T-cell (primary cell): ENCODE measurements around the gene SUCLG1. TPM values are rescaled to one million over a fixed set of nuclear protein-coding genes. Genes with fewer than 3 reads are reported as not detected.

Source experiments
- ATAC-seq, 4 experiments: fragments of 200-7000 bp in 3 of 4; fragments of 150-1000 bp in 1 of 4; cut with Tn5 transposase; replicated peaks in 1 of 4; 1 replicate in 3 of 4; 2 replicates in 1 of 4; pipeline ENCODE4 v1.10.0; 2021; ENCODE audit warnings: moderate library complexity in 3 of 4, mild to moderate bottlenecking in 2 of 4, moderate number of reproducible peaks in 1 of 4
- CTCF ChIA-PET, 2 donors: fragments of 300-600 bp; sonication (Branson Sonifier 250); formaldehyde crosslinking; loops; one replicate each; lab custom pipeline; 2022; ENCODE audit warnings: antibody characterized with exemption in 2 of 2; lab: Charles Lee
- POLR2A ChIA-PET, 2 donors: fragments of 300-600 bp; sonication (Branson Sonifier 250); formaldehyde crosslinking; loops; one replicate each; lab custom pipeline; 2022; ENCODE audit warnings: antibody characterized with exemption in 2 of 2; lab: Charles Lee
- DNase-seq, 35 experiments: peaks; one replicate each; pipeline versions ENCODE4 v3.0.0 to v3.0.0-alpha.2; 2013 to 2023
- H3K27ac ChIP-seq: one replicate; pipeline ENCODE4 v1.5.1; 2013; ENCODE audit warnings: low read length
- H3K27me3 ChIP-seq, 2 experiments: replicated peaks in 1 of 2; 1 replicate in 1 of 2; 2 replicates in 1 of 2; pipeline versions ENCODE4 v1.6.1 to v1.7.0; 2013; ENCODE audit warnings: low read length in 1 of 2, mixed read lengths in 1 of 2; ENCODE audit not compliant: control insufficient read depth in 2 of 2, insufficient read depth in 2 of 2; ENCODE audit errors: extremely low read depth in 1 of 2
- H3K36me3 ChIP-seq, 2 donors: 1 replicate in 1 of 2; 2 replicates in 1 of 2; pipeline versions ENCODE4 v1.6.1 to v1.7.0; 2013; ENCODE audit warnings: low read length in 1 of 2; ENCODE audit not compliant: control insufficient read depth in 2 of 2, insufficient read depth in 1 of 2; ENCODE audit errors: extremely low read depth in 1 of 2
- H3K4me1 ChIP-seq, 2 experiments: 1 replicate in 1 of 2; 2 replicates in 1 of 2; pipeline versions ENCODE4 v1.6.1 to v1.7.0; 2013; ENCODE audit warnings: low read length in 2 of 2, mixed read lengths in 1 of 2; ENCODE audit not compliant: insufficient read depth in 2 of 2, control insufficient read depth in 1 of 2; ENCODE audit errors: extremely low read depth in 1 of 2
- H3K4me3 ChIP-seq, 2 donors: 1 replicate in 1 of 2; 2 replicates in 1 of 2; pipeline versions ENCODE4 v1.5.1 to v1.7.0; 2013; ENCODE audit warnings: mild to moderate bottlenecking in 2 of 2, low read length in 1 of 2, moderate library complexity in 1 of 2; ENCODE audit not compliant: control insufficient read depth in 1 of 2; ENCODE audit errors: extremely low read depth in 1 of 2
- H3K9me3 ChIP-seq: 2 replicates; pipeline ENCODE4 v1.7.0; 2013
- H3K27ac Mint-ChIP-seq, 2 donors: one replicate each; pipeline ENCODE4 v1.8.0; 2020 to 2021; ENCODE audit warnings: mild to moderate bottlenecking in 2 of 2, mixed read lengths in 2 of 2
- H3K27me3 Mint-ChIP-seq, 2 donors: one replicate each; pipeline ENCODE4 v1.8.0; 2021 to 2022; ENCODE audit warnings: mixed read lengths in 2 of 2
- H3K36me3 Mint-ChIP-seq: one replicate; pipeline ENCODE4 v1.8.0; 2021; ENCODE audit warnings: mixed read lengths
- H3K4me1 Mint-ChIP-seq, 3 donors: one replicate each; pipeline ENCODE4 v1.8.0; 2020 to 2022; ENCODE audit warnings: mixed read lengths in 3 of 3, mild to moderate bottlenecking in 1 of 3
- H3K4me3 Mint-ChIP-seq, 3 donors: one replicate each; pipeline ENCODE4 v1.8.0; 2020 to 2022; ENCODE audit warnings: mild to moderate bottlenecking in 3 of 3, mixed read lengths in 3 of 3, moderate library complexity in 3 of 3
- H3K9me3 Mint-ChIP-seq, 3 donors: one replicate each; pipeline ENCODE4 v1.8.0; 2020 to 2022; ENCODE audit warnings: mixed read lengths in 3 of 3
- WGBS: methylation state at CpG from one replicate; pipeline ENCODE4 v1.1.5; 2013; ENCODE audit warnings: missing lambda C conversion rate; ENCODE audit not compliant: insufficient coverage; 5-methylcytosine and 5-hydroxymethylcytosine counted together
- total RNA-seq, 35 experiments: library from RNA in 6 of 35; stranded (reverse) in 6 of 35; fragments of 120-200 nt in 1 of 35; gene quantifications; one replicate each; pipeline versions ENCODE4 v1.2.1 to v1.2.4 and lab custom pipeline; 2013 to 2026

SUCLG1 gene
- total RNA-seq, 5 donors from 2014 or later (not counting 1 experiment from before 2014, with no cell fraction given): 38.9 to 49.3 (median 46.9) TPM

DNA sequence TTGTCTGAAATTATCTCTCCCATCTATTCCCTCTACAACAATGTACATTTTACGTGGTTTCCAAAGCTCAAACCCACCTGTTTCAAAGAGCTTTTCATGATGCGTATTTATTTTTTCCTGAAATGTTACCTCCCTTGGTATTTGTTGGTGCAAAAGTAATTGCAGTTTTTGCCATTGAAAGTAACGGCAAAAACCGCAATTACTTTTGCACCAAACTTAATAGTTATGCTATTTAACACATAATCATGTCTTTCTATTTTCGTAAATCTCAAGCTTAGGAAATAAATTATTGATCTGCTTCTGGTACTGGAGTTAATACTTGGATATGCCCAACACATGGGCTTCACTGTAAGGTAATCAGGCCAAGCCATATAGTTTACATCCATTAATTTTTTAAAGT, 85.2 kb downstream of the SUCLG1 start:
- Mint-ChIP-seq H3K4me1 (no peaks in the 10 kb centered on the region), H3K9me3 (peaks cover 0 to 3% (median 0%) of the 10 kb centered on the region in 3 donors), H3K36me3 (peaks cover 3% of the 10 kb centered on the region), H3K27ac (no peak overlapping the region), H3K27me3 (peaks cover 21 to 29% of the 10 kb centered on the region in 2 donors), H3K4me3 (no peak overlapping the region)
- Histone ChIP-seq H3K27ac (no peak overlapping the region), H3K4me3 (no peak overlapping the region), H3K36me3 (no peaks in the 10 kb centered on the region), H3K27me3 (peaks cover 0 to 2% of the 10 kb centered on the region in 2 experiments), H3K9me3 (no peaks in the 10 kb centered on the region), H3K4me1 (no peaks in the 10 kb centered on the region)
- no peak for ATAC-seq
- DNase-seq: no peak
- WGBS: no CpG with 5 or more reads among the region's 5 CpGs
- ChIA-PET POLR2A (no interaction called here), CTCF (interaction anchor here (0.6 to 1.0 kb wide), 2 partner anchors 60 to 1711 kb away, joined by 3 read pairs; no protein-coding TSS in a partner anchor)

Other genes starting within 250 kb of the SUCLG1 start
- gene DNAH6, start 57.2 kb upstream of the SUCLG1 start, total RNA-seq: 1 to 10 TPM in 3 of 5 donors, under 1 TPM in 2; 0.44 to 2.0 (median 1.2) TPM